ENCODE measurements around the gene ZBTB7C. TPM values are rescaled to one million over a fixed set of nuclear protein-coding genes. Genes with fewer than 3 reads are reported as not detected.

Gene ZBTB7C
- total RNA-seq, 2 donors from 2014 or later = 1.3 to 2.3 TPM

GRCh38 chr18:48306838-48307237 lies 102.3 kb downstream of the ZBTB7C start:
- 58 to 72% methylated on average over 5 of the region's 5 CpGs for WGBS, 2 donors
- ATAC-seq (no peak), DNase-seq (no peak)
- TF ChIP-seq CTCF (IDR thresholded peaks at IDR 0.05) (no peak), POLR2A (IDR thresholded peaks at IDR 0.05) (no peak)
- Histone ChIP-seq H3K27me3 (no peaks in the 10 kb centered on the region), H3K36me3 (replicated peaks in 1 of 2; ENCODE audit: insufficient read depth in 1 of 2, low read depth in 2 of 2) (no peaks in the 10 kb centered on the region), H3K9me3 (no peaks in the 10 kb centered on the region), H3K4me3 (no peak overlapping the region), H3K27ac (no peak overlapping the region), H3K4me1 (no peaks in the 10 kb centered on the region)
- intact Hi-C loops (cut with DNase I) = no loop called here

GRCh38 chr18:48304906-48305693 lies 104.1 kb downstream of the ZBTB7C start:
- no peaks in the 10 kb centered on the region for H3K4me1 ChIP-seq
- no peak for TF ChIP-seq CTCF (IDR thresholded peaks at IDR 0.05)
- no peak for TF ChIP-seq POLR2A (IDR thresholded peaks at IDR 0.05)
- no peak for ATAC-seq
- intact Hi-C loops (cut with DNase I) = no loop called here
- no peaks in the 10 kb centered on the region for H3K27me3 ChIP-seq
- no peaks in the 10 kb centered on the region for H3K9me3 ChIP-seq
- no peaks in the 10 kb centered on the region for H3K36me3 ChIP-seq (replicated peaks in 1 of 2; ENCODE audit: insufficient read depth in 1 of 2, low read depth in 2 of 2)
- no peak overlapping the region for H3K4me3 ChIP-seq
- no peak overlapping the region for H3K27ac ChIP-seq
- 85 to 92% methylated on average over 16 of the region's 16 CpGs for WGBS, 2 donors
- DNase-seq = no peak

GRCh38 chr18:48303883-48304282 lies 105.3 kb downstream of the ZBTB7C start:
- Histone ChIP-seq H3K9me3 (no peaks in the 10 kb centered on the region), H3K27ac (no peak overlapping the region), H3K36me3 (replicated peaks in 1 of 2; ENCODE audit: insufficient read depth in 1 of 2, low read depth in 2 of 2) (no peaks in the 10 kb centered on the region), H3K4me3 (no peak overlapping the region), H3K4me1 (no peaks in the 10 kb centered on the region), H3K27me3 (no peaks in the 10 kb centered on the region)
- intact Hi-C loops (cut with DNase I) = no loop called here
- 87 to 100% methylated on average over 1 to 3 of the region's 3 CpGs for WGBS, 2 donors
- TF ChIP-seq CTCF (IDR thresholded peaks at IDR 0.05) (no peak), POLR2A (IDR thresholded peaks at IDR 0.05) (no peak)
- DNase-seq = no peak
- ATAC-seq = no peak

GRCh38 chr18:48302736-48303135 lies 106.4 kb downstream of the ZBTB7C start:
- DNase-seq (no peak), ATAC-seq (no peak)
- 93 to 94% methylated on average over 3 of the region's 3 CpGs for WGBS, 2 donors
- no peaks in the 10 kb centered on the region for H3K36me3 ChIP-seq (replicated peaks in 1 of 2; ENCODE audit: insufficient read depth in 1 of 2, low read depth in 2 of 2)
- H3K27me3 ChIP-seq = no peaks in the 10 kb centered on the region
- no peak for TF ChIP-seq CTCF (IDR thresholded peaks at IDR 0.05)
- no peak for TF ChIP-seq POLR2A (IDR thresholded peaks at IDR 0.05)
- no peak overlapping the region for H3K4me3 ChIP-seq
- intact Hi-C loops (cut with DNase I) = no loop called here
- no peak overlapping the region for H3K27ac ChIP-seq
- H3K9me3 ChIP-seq = no peaks in the 10 kb centered on the region
- no peaks in the 10 kb centered on the region for H3K4me1 ChIP-seq

- ATAC-seq (no peak), DNase-seq (peak in 1 of 4 donors; percentile 13)
- no peak overlapping the region for H3K27ac ChIP-seq
- intact Hi-C loops (cut with DNase I) = no loop called here
- no peaks in the 10 kb centered on the region for H3K9me3 ChIP-seq
- no peaks in the 10 kb centered on the region for H3K4me1 ChIP-seq
- no peak for TF ChIP-seq POLR2A (IDR thresholded peaks at IDR 0.05)
- TF ChIP-seq CTCF (IDR thresholded peaks at IDR 0.05) = no peak
- WGBS, 2 donors = 45 to 53% methylated on average over 6 of the region's 6 CpGs
- no peaks in the 10 kb centered on the region for H3K27me3 ChIP-seq
- H3K36me3 ChIP-seq (replicated peaks in 1 of 2; ENCODE audit: insufficient read depth in 1 of 2, low read depth in 2 of 2) = no peaks in the 10 kb centered on the region
- H3K4me3 ChIP-seq = no peak overlapping the region
Measured at GRCh38 chr18:48300463-48300961, 108.7 kb downstream of the ZBTB7C start.

Measured in body of pancreas (tissue), 4 donors.